Endothelial cell of umbilical vein (primary cell): ENCODE results near the gene CTDSPL.

Source experiments
- EZH2 ChIP-seq: IDR thresholded peaks from 2 replicates; pipeline ENCODE4 v1.6.1; 2012; ENCODE audit warnings: borderline replicate concordance, low read depth, mild to moderate bottlenecking, moderate library complexity, low read length, inconsistent platforms; ENCODE audit not compliant: severe bottlenecking
- MAX ChIP-seq: IDR thresholded peaks from 2 replicates; pipeline ENCODE4 v1.6.1; 2011; ENCODE audit not compliant: insufficient read depth, insufficient read length
- MYC ChIP-seq: IDR thresholded peaks from one replicate; pipeline ENCODE4 v1.6.1; 2011; ENCODE audit warnings: mild to moderate bottlenecking, low read depth, low read length
- POLR2A ChIP-seq: IDR thresholded peaks from 2 replicates; pipeline ENCODE4 v1.6.1; 2012; ENCODE audit warnings: low read depth, mild to moderate bottlenecking, control low read depth, low read length
- POLR2AphosphoS5 ChIP-seq: IDR thresholded peaks from 2 replicates; pipeline ENCODE4 v1.6.1; 2012; ENCODE audit warnings: low read depth, mild to moderate bottlenecking, control low read depth, low read length, moderate library complexity; ENCODE audit not compliant: insufficient read depth
- TF ChIP-seq, protein P1 (sequence below), 2 donors: IDR thresholded peaks; 1 replicate in 1 of 2; 2 replicates in 1 of 2; pipeline ENCODE4 v1.5.1; 2011; ENCODE audit warnings: low read length in 2 of 2, mild to moderate bottlenecking in 2 of 2, moderate library complexity in 2 of 2, control low read depth in 1 of 2, inconsistent platforms in 1 of 2, low read depth in 1 of 2; ENCODE audit not compliant: insufficient read depth in 1 of 2; ENCODE audit errors: extremely low read depth in 1 of 2

DNA sequence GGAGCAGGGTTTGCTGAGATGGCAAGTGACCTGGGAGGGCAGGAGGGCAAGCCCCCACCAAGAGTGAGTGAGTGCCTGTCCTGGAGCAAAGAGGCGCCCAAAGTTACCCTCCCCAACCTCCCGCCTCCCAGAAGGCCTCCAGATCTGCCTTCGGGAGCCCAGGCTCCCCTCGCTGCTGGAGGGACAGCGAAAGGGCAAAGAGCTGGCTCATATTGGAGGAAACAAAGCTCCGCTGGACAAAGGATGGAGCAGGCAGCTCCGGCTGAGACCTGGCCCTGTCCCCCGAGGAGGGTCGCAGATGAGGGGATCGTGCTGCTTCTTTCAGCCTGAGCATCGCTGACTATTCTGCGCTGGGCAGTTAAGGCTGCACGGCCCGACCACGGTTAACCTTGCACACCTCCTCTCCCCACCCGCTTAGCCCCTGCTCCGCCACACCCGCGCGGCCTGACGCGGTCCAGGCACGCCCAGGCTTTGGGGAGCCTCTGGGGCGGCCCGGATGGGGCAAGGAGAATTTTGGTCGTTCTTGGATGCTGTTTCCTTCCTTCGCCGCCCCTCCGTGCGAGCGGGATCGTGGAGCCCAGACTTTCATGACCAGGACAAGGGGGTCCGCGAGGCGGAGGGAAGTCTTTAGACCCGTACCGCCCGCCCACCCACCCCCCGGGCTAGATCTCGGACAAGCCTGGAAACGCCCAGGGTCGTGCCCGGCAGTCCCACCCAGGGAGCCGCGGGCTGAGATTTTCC lies 167.1 kb downstream of the CTDSPL start:
- no peak for TF ChIP-seq POLR2AphosphoS5
- TF ChIP-seq, protein P1, sequence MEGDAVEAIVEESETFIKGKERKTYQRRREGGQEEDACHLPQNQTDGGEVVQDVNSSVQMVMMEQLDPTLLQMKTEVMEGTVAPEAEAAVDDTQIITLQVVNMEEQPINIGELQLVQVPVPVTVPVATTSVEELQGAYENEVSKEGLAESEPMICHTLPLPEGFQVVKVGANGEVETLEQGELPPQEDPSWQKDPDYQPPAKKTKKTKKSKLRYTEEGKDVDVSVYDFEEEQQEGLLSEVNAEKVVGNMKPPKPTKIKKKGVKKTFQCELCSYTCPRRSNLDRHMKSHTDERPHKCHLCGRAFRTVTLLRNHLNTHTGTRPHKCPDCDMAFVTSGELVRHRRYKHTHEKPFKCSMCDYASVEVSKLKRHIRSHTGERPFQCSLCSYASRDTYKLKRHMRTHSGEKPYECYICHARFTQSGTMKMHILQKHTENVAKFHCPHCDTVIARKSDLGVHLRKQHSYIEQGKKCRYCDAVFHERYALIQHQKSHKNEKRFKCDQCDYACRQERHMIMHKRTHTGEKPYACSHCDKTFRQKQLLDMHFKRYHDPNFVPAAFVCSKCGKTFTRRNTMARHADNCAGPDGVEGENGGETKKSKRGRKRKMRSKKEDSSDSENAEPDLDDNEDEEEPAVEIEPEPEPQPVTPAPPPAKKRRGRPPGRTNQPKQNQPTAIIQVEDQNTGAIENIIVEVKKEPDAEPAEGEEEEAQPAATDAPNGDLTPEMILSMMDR (IDR thresholded peaks at IDR 0.05; ENCODE audit: extremely low read depth in 1 of 2, insufficient read depth in 1 of 2, low read depth in 1 of 2, low read length in 2 of 2), result no peak
- TF ChIP-seq MAX, result no peak
- no peak for TF ChIP-seq POLR2A
- TF ChIP-seq MYC, result no peak
- no peak for TF ChIP-seq EZH2
